Uterus (tissue), 4 donors: ENCODE results near the gene TMEM207. TPM values are rescaled to one million over a fixed set of nuclear protein-coding genes. Genes with fewer than 3 reads are reported as not detected.
A peak's percentile ranks its signal among the peaks of the same experiment; 100 is the strongest.

Experiments
- DNase-seq, 2 donors: peaks; one replicate each; pipeline ENCODE4 v3.0.0-alpha.2; 2019 to 2020
- H3K27ac ChIP-seq, 2 donors: fragments of 200-600 bp; sonication (generic); 1 replicate in 1 of 2; 2 replicates in 1 of 2; pipeline ENCODE4 v1.5.1; 2016 to 2018
- H3K27me3 ChIP-seq, 2 donors: fragments of 200-600 bp; sonication (generic); one replicate each; pipeline ENCODE4 v1.5.1; 2018 to 2019; ENCODE audit warnings: control low read depth in 1 of 2
- H3K36me3 ChIP-seq, 2 donors: fragments of 200-600 bp; sonication (generic); one replicate each; pipeline ENCODE4 v1.5.1; 2019; ENCODE audit warnings: control low read depth in 1 of 2
- H3K4me1 ChIP-seq, 2 donors: fragments of 200-600 bp; sonication (generic); one replicate each; pipeline ENCODE4 v1.5.1; 2018 to 2019; ENCODE audit warnings: control low read depth in 1 of 2
- H3K4me3 ChIP-seq, 2 donors: fragments of 200-600 bp; sonication (generic); 1 replicate in 1 of 2; 2 replicates in 1 of 2; pipeline ENCODE4 v1.5.1; 2018 to 2019; ENCODE audit warnings: mild to moderate bottlenecking in 1 of 2
- H3K9me3 ChIP-seq, 2 donors: fragments of 200-600 bp; sonication (generic); one replicate each; pipeline ENCODE4 v1.5.1; 2019; ENCODE audit warnings: control low read depth in 1 of 2
- CTCF ChIP-seq, 4 experiments: fragments of 200-600 bp in 2 of 4; fragments of 450-650 bp in 2 of 4; sonication (generic) in 2 of 4; IDR thresholded peaks; one replicate each; pipeline ENCODE4 v1.5.1; 2016 to 2019; ENCODE audit warnings: antibody characterized with exemption in 4 of 4, mild to moderate bottlenecking in 2 of 4, moderate library complexity in 1 of 4
- POLR2A ChIP-seq, 2 donors: fragments of 450-650 bp; IDR thresholded peaks; one replicate each; pipeline ENCODE4 v1.6.1; 2016; ENCODE audit warnings: antibody characterized with exemption in 2 of 2, mild to moderate bottlenecking in 1 of 2, moderate library complexity in 1 of 2
- intact Hi-C: fragments of 100-400 bp; cut with DNase I; formaldehyde crosslinking; loops from one replicate; pipeline ENCODE4 v1.15.1; 2023; ENCODE audit warnings: low total_unique reads
- total RNA-seq, 4 donors: library from RNA; depleted of rRNA in 3 of 4; stranded (reverse); fragments of >200 nt in 3 of 4; gene quantifications; one replicate each; pipeline versions ENCODE4 v1.1.0 to v1.2.4, GENCODE V29; 2014 to 2023
- donor health status: DM: yes; HTN: yes; CAD: no.

TMEM207 gene
- total RNA-seq, 4 donors from 2014 or later = not detected

- intact Hi-C loops = no loop called here
- H3K9me3 ChIP-seq = no peaks in the 10 kb centered on the region
- H3K4me1 ChIP-seq = no peaks in the 10 kb centered on the region
- H3K27ac ChIP-seq = no peak overlapping the region
- TF ChIP-seq POLR2A (IDR thresholded peaks at IDR 0.05) (no peak), CTCF (IDR thresholded peaks at IDR 0.05) (no peak)
- no peak overlapping the region for H3K4me3 ChIP-seq
- no peaks in the 10 kb centered on the region for H3K27me3 ChIP-seq
- no peaks in the 10 kb centered on the region for H3K36me3 ChIP-seq
- DNase-seq = no peak
Observed at GRCh38 chr3:190446573-190447279, 3.0 kb downstream of the TMEM207 start.

- no peak overlapping the region for H3K4me3 ChIP-seq
- H3K27ac ChIP-seq = no peak overlapping the region
- H3K36me3 ChIP-seq = no peaks in the 10 kb centered on the region
- H3K27me3 ChIP-seq = no peaks in the 10 kb centered on the region
- no peaks in the 10 kb centered on the region for H3K4me1 ChIP-seq
- no peak for DNase-seq
- intact Hi-C loops = no loop called here
- TF ChIP-seq POLR2A (IDR thresholded peaks at IDR 0.05) (no peak), CTCF (IDR thresholded peaks at IDR 0.05) (no peak)
- H3K9me3 ChIP-seq = no peaks in the 10 kb centered on the region
Observed at GRCh38 chr3:190444576-190445145, 5.0 kb downstream of the TMEM207 start.

GRCh38 chr3:190444006-190444405, 5.7 kb downstream of the TMEM207 start:
- no peak overlapping the region for H3K4me3 ChIP-seq
- H3K4me1 ChIP-seq = no peaks in the 10 kb centered on the region
- no peaks in the 10 kb centered on the region for H3K9me3 ChIP-seq
- DNase-seq = no peak
- no peaks in the 10 kb centered on the region for H3K27me3 ChIP-seq
- no peak for TF ChIP-seq POLR2A (IDR thresholded peaks at IDR 0.05)
- no peak for TF ChIP-seq CTCF (IDR thresholded peaks at IDR 0.05)
- intact Hi-C loops = no loop called here
- H3K27ac ChIP-seq = no peak overlapping the region
- H3K36me3 ChIP-seq = no peaks in the 10 kb centered on the region

GRCh38 chr3:190443257-190443656, 6.4 kb downstream of the TMEM207 start:
- no peaks in the 10 kb centered on the region for H3K4me1 ChIP-seq
- DNase-seq = no peak
- H3K36me3 ChIP-seq = no peaks in the 10 kb centered on the region
- no peaks in the 10 kb centered on the region for H3K9me3 ChIP-seq
- no peak overlapping the region for H3K27ac ChIP-seq
- H3K27me3 ChIP-seq = no peaks in the 10 kb centered on the region
- H3K4me3 ChIP-seq = no peak overlapping the region
- TF ChIP-seq POLR2A (IDR thresholded peaks at IDR 0.05) = no peak
- TF ChIP-seq CTCF (IDR thresholded peaks at IDR 0.05) = peak in 2 of 4 experiments; percentile 5 to 22
- intact Hi-C loops = no loop called here

GRCh38 chr3:190442240-190442639, 7.5 kb downstream of the TMEM207 start:
- intact Hi-C loops = no loop called here
- no peaks in the 10 kb centered on the region for H3K9me3 ChIP-seq
- H3K4me1 ChIP-seq = no peaks in the 10 kb centered on the region
- no peak for TF ChIP-seq POLR2A (IDR thresholded peaks at IDR 0.05)
- no peak for TF ChIP-seq CTCF (IDR thresholded peaks at IDR 0.05)
- H3K36me3 ChIP-seq = no peaks in the 10 kb centered on the region
- H3K27ac ChIP-seq = no peak overlapping the region
- H3K27me3 ChIP-seq = no peaks in the 10 kb centered on the region
- DNase-seq = no peak
- no peak overlapping the region for H3K4me3 ChIP-seq
